A673 (cell line): Measurements from ENCODE around the gene BTBD6. TPM values are rescaled to one million over a fixed set of nuclear protein-coding genes. Genes with fewer than 3 reads are reported as not detected.

Source experiments
- BruUV-seq: library from RNA; stranded (reverse); fragments of 400-500 nt; replicated peaks from 2 replicates; lab custom pipeline; 2021; lab: Mats Ljungman, UMichigan
- CTCF ChIA-PET: fragments of 300-600 bp; sonication (Branson Sonifier 250); formaldehyde crosslinking; loops from one replicate; lab custom pipeline; 2022; ENCODE audit warnings: antibody characterized with exemption; lab: Charles Lee
- POLR2A ChIA-PET: fragments of 300-600 bp; sonication (Branson Sonifier 250); formaldehyde crosslinking; loops from one replicate; lab custom pipeline; 2022; ENCODE audit warnings: antibody characterized with exemption; ENCODE audit not compliant: low non-redundant PET; lab: Charles Lee
- DNase-seq: peaks from one replicate; pipeline ENCODE4 v3.0.0-alpha.2; 2015; ENCODE audit warnings: low spot score
- H3K27ac ChIP-seq: fragments of 200-600 bp; sonication (generic); 2 replicates; pipeline ENCODE4 v1.5.1; 2016; ENCODE audit warnings: mixed run types, low read depth, mild to moderate bottlenecking, mixed read lengths, antibody characterized with exemption, low read length; ENCODE audit not compliant: poor library complexity, severe bottlenecking
- H3K27me3 ChIP-seq: fragments of 200-600 bp; sonication (generic); replicated peaks from 2 replicates; pipeline ENCODE4 v1.6.1; 2017; ENCODE audit warnings: mixed run types, low read depth, mild to moderate bottlenecking, mixed read lengths, antibody characterized with exemption, low read length; ENCODE audit not compliant: insufficient read depth, poor library complexity
- H3K36me3 ChIP-seq: fragments of 200-600 bp; sonication (generic); 2 replicates; pipeline ENCODE4 v1.6.1; 2016; ENCODE audit warnings: mixed run types, mild to moderate bottlenecking, mixed read lengths, antibody characterized with exemption, low read length; ENCODE audit not compliant: insufficient read depth, poor library complexity, severe bottlenecking
- H3K4me1 ChIP-seq: fragments of 200-600 bp; sonication (generic); 2 replicates; pipeline ENCODE4 v1.6.1; 2017; ENCODE audit warnings: mixed run types, mild to moderate bottlenecking, mixed read lengths, antibody characterized with exemption, low read length; ENCODE audit not compliant: insufficient read depth, poor library complexity, severe bottlenecking
- H3K4me3 ChIP-seq: fragments of 200-600 bp; sonication (generic); 2 replicates; pipeline ENCODE4 v1.5.1; 2016; ENCODE audit warnings: low read depth, mixed run types, mild to moderate bottlenecking, mixed read lengths, low read length; ENCODE audit not compliant: poor library complexity, severe bottlenecking
- H3K9me3 ChIP-seq: fragments of 200-600 bp; sonication (generic); 2 replicates; pipeline ENCODE4 v1.6.1; 2016; ENCODE audit warnings: mixed run types, low read depth, mild to moderate bottlenecking, mixed read lengths, antibody characterized with exemption, low read length; ENCODE audit not compliant: poor library complexity, severe bottlenecking
- EZH2 ChIP-seq: fragments of 200-600 bp; sonication (generic); IDR thresholded peaks from 2 replicates; pipeline ENCODE4 v1.6.1; 2017; ENCODE audit warnings: borderline replicate concordance, low read depth, mild to moderate bottlenecking, mixed read lengths, antibody characterized with exemption, low read length; ENCODE audit not compliant: poor library complexity, severe bottlenecking
- intact Hi-C: fragments of 100-400 bp; cut with micrococcal nuclease; formaldehyde crosslinking; loops from one replicate; pipeline ENCODE4 v1.10.0; 2022; ENCODE audit not compliant: unreplicated experiment
- total RNA-seq: library from RNA; stranded (reverse); gene quantifications from 2 replicates; pipeline ENCODE4 v1.2.3, GENCODE V29; 2021
- TF ChIP-seq, protein P1 (sequence below): fragments of 300-800, 200-600 bp; sonication (generic); conservative IDR thresholded peaks from 2 replicates; pipeline ENCODE4 v1.5.1; 2017; ENCODE audit warnings: low read depth, mild to moderate bottlenecking, antibody characterized with exemption, low read length, moderate library complexity, mixed read lengths

BTBD6 gene
- total RNA-seq, 1 experiment from 2014 or later = 39.9 TPM

DNA sequence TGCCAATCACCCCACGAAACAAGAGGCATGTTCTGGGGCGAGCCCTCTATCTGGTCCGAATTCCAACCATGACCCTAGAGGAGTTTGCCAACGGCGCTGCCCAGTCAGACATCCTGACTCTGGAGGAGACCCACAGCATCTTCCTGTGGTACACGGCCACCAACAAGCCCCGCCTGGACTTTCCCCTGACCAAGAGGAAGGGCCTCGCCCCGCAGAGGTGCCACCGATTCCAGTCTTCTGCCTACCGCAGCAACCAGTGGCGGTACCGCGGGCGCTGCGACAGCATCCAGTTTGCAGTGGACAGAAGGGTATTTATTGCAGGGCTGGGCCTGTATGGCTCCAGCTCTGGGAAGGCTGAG is 1.7 kb downstream of the BTBD6 start:
- Histone ChIP-seq H3K9me3 (no peaks in the 10 kb centered on the region), H3K36me3 (peaks cover 16% of the 10 kb centered on the region), H3K27ac (no peak overlapping the region), H3K4me3 (peak overlapping the region; percentile 59), H3K4me1 (peaks cover 5% of the 10 kb centered on the region), H3K27me3 (no peaks in the 10 kb centered on the region)
- TF ChIP-seq, protein P1, sequence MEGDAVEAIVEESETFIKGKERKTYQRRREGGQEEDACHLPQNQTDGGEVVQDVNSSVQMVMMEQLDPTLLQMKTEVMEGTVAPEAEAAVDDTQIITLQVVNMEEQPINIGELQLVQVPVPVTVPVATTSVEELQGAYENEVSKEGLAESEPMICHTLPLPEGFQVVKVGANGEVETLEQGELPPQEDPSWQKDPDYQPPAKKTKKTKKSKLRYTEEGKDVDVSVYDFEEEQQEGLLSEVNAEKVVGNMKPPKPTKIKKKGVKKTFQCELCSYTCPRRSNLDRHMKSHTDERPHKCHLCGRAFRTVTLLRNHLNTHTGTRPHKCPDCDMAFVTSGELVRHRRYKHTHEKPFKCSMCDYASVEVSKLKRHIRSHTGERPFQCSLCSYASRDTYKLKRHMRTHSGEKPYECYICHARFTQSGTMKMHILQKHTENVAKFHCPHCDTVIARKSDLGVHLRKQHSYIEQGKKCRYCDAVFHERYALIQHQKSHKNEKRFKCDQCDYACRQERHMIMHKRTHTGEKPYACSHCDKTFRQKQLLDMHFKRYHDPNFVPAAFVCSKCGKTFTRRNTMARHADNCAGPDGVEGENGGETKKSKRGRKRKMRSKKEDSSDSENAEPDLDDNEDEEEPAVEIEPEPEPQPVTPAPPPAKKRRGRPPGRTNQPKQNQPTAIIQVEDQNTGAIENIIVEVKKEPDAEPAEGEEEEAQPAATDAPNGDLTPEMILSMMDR = no peak
- no peak for TF ChIP-seq EZH2
- DNase-seq = no peak
- BruUV-seq = no TSS peak
- POLR2A ChIA-PET = no interaction called here
- CTCF ChIA-PET = no interaction called here
- intact Hi-C loops = no loop called here

DNA sequence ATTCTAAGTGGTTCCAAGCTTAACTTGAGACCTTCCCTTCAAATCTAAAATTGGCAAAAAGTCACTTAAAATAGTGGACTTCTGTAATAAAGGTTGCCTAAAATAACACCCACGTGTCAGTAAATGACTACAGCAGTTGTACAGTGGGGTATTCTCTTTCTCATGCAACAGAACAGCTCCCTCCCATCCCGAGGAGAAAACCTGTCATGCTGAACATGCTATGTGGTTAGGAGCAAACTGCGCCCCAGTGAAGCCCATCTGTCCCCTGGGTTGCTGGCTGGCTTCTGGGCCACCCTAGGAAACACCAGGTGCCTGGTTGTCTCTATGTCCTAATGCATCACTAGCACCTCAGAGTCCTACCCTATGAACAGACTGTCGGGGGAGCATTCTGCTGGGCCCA is 2.7 kb downstream of the BTBD6 start:
- POLR2A ChIA-PET = no interaction called here
- Histone ChIP-seq H3K27ac (no peak overlapping the region), H3K9me3 (no peaks in the 10 kb centered on the region), H3K36me3 (peaks cover 16% of the 10 kb centered on the region), H3K4me3 (no peak overlapping the region), H3K27me3 (no peaks in the 10 kb centered on the region), H3K4me1 (peaks cover 5% of the 10 kb centered on the region)
- CTCF ChIA-PET = no interaction called here
- BruUV-seq = no TSS peak
- DNase-seq = no peak
- TF ChIP-seq, protein P1 = no peak
- TF ChIP-seq EZH2 = no peak
- intact Hi-C loops = no loop called here

DNA sequence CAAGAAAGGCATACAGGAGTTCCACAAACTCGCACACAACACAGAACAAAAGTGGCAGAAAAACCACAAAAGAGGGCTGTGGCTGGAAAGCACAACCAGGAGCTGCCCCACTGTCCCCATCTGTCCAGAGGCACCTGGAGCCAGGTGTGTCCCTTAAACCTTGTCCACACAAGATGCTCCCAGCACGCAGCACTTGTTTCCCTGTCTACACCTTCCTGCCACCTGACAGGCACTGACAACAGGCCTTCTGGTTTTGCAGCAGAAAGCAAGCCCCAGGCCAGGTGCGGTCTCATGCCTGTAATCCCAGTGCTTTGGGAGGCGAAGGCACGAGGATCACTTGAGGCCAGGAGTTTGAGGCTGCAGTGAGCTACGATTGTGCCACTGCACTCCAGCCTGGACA is 3.6 kb downstream of the BTBD6 start:
- Histone ChIP-seq H3K4me3 (no peak overlapping the region), H3K27ac (no peak overlapping the region), H3K9me3 (no peaks in the 10 kb centered on the region), H3K27me3 (no peaks in the 10 kb centered on the region), H3K36me3 (peaks cover 13% of the 10 kb centered on the region), H3K4me1 (peaks cover 5% of the 10 kb centered on the region)
- TF ChIP-seq, protein P1 = no peak
- TF ChIP-seq EZH2 = no peak
- no peak for DNase-seq
- no TSS peak for BruUV-seq
- POLR2A ChIA-PET = no interaction called here
- CTCF ChIA-PET = no interaction called here
- intact Hi-C loops = no loop called here
